Measurements from ENCODE around the gene FARP1. TPM values are rescaled to one million over a fixed set of nuclear protein-coding genes. Genes with fewer than 3 reads are reported as not detected.
A peak's percentile ranks its signal among the peaks of the same experiment; 100 is the strongest.

FARP1 gene
- total and polyA plus RNA-seq, 2 of the 13 experiments (the other 11 are each of a cell fraction or from before 2014, with no cell fraction given): 70.6 to 126 TPM

DNA sequence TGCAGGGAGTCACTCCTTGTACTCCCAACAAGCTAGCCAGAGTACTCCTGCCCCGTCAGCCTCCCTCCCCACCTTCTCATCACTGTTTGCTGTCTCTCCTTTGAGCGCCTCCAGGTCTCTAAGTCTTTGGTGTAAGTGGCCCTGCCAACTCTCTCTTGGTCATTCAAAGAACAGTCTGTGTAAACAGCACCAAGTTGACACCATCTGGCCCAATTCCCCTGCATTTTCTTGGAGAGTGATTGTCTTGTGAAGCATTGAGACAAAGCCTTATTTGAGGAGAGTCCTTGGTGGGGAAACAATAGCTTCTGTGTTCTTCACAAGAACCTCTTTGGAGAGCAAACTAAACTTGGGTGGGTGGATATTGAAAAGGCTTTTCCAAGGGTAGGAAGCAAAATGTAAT is 148.8 kb downstream of the FARP1 start (continued):
- TF ChIP-seq, protein P1, sequence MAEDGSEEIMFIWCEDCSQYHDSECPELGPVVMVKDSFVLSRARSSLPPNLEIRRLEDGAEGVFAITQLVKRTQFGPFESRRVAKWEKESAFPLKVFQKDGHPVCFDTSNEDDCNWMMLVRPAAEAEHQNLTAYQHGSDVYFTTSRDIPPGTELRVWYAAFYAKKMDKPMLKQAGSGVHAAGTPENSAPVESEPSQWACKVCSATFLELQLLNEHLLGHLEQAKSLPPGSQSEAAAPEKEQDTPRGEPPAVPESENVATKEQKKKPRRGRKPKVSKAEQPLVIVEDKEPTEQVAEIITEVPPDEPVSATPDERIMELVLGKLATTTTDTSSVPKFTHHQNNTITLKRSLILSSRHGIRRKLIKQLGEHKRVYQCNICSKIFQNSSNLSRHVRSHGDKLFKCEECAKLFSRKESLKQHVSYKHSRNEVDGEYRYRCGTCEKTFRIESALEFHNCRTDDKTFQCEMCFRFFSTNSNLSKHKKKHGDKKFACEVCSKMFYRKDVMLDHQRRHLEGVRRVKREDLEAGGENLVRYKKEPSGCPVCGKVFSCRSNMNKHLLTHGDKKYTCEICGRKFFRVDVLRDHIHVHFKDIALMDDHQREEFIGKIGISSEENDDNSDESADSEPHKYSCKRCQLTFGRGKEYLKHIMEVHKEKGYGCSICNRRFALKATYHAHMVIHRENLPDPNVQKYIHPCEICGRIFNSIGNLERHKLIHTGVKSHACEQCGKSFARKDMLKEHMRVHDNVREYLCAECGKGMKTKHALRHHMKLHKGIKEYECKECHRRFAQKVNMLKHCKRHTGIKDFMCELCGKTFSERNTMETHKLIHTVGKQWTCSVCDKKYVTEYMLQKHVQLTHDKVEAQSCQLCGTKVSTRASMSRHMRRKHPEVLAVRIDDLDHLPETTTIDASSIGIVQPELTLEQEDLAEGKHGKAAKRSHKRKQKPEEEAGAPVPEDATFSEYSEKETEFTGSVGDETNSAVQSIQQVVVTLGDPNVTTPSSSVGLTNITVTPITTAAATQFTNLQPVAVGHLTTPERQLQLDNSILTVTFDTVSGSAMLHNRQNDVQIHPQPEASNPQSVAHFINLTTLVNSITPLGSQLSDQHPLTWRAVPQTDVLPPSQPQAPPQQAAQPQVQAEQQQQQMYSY (CRISPR knock-in tag; IDR thresholded peaks at IDR 0.05): no peak
- TF ChIP-seq, protein P2, sequence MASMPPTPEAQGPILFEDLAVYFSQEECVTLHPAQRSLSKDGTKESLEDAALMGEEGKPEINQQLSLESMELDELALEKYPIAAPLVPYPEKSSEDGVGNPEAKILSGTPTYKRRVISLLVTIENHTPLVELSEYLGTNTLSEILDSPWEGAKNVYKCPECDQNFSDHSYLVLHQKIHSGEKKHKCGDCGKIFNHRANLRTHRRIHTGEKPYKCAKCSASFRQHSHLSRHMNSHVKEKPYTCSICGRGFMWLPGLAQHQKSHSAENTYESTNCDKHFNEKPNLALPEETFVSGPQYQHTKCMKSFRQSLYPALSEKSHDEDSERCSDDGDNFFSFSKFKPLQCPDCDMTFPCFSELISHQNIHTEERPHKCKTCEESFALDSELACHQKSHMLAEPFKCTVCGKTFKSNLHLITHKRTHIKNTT (CRISPR knock-in tag; IDR thresholded peaks at IDR 0.05): no peak
- TF ChIP-seq ZNF773 (CRISPR knock-in tag; IDR thresholded peaks at IDR 0.05; ENCODE audit: borderline replicate concordance): no peak
- peak; percentile 46; the same call in 1 of the 2 replicates for TF ChIP-seq ISL2 (CRISPR knock-in tag; IDR thresholded peaks at IDR 0.05)
- no peak for TF ChIP-seq ZSCAN21 (CRISPR knock-in tag; IDR thresholded peaks at IDR 0.05; ENCODE audit: borderline replicate concordance)
- no peak for TF ChIP-seq NFIB (CRISPR knock-in tag; IDR thresholded peaks at IDR 0.05; ENCODE audit: borderline replicate concordance)
- TF ChIP-seq TMF1 (CRISPR knock-in tag; IDR thresholded peaks at IDR 0.05; ENCODE audit: low read depth): no peak
- TF ChIP-seq, protein P3, sequence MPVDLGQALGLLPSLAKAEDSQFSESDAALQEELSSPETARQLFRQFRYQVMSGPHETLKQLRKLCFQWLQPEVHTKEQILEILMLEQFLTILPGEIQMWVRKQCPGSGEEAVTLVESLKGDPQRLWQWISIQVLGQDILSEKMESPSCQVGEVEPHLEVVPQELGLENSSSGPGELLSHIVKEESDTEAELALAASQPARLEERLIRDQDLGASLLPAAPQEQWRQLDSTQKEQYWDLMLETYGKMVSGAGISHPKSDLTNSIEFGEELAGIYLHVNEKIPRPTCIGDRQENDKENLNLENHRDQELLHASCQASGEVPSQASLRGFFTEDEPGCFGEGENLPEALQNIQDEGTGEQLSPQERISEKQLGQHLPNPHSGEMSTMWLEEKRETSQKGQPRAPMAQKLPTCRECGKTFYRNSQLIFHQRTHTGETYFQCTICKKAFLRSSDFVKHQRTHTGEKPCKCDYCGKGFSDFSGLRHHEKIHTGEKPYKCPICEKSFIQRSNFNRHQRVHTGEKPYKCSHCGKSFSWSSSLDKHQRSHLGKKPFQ (CRISPR knock-in tag; IDR thresholded peaks at IDR 0.05; ENCODE audit: insufficient replicate concordance): no peak
- TF ChIP-seq, protein P4, sequence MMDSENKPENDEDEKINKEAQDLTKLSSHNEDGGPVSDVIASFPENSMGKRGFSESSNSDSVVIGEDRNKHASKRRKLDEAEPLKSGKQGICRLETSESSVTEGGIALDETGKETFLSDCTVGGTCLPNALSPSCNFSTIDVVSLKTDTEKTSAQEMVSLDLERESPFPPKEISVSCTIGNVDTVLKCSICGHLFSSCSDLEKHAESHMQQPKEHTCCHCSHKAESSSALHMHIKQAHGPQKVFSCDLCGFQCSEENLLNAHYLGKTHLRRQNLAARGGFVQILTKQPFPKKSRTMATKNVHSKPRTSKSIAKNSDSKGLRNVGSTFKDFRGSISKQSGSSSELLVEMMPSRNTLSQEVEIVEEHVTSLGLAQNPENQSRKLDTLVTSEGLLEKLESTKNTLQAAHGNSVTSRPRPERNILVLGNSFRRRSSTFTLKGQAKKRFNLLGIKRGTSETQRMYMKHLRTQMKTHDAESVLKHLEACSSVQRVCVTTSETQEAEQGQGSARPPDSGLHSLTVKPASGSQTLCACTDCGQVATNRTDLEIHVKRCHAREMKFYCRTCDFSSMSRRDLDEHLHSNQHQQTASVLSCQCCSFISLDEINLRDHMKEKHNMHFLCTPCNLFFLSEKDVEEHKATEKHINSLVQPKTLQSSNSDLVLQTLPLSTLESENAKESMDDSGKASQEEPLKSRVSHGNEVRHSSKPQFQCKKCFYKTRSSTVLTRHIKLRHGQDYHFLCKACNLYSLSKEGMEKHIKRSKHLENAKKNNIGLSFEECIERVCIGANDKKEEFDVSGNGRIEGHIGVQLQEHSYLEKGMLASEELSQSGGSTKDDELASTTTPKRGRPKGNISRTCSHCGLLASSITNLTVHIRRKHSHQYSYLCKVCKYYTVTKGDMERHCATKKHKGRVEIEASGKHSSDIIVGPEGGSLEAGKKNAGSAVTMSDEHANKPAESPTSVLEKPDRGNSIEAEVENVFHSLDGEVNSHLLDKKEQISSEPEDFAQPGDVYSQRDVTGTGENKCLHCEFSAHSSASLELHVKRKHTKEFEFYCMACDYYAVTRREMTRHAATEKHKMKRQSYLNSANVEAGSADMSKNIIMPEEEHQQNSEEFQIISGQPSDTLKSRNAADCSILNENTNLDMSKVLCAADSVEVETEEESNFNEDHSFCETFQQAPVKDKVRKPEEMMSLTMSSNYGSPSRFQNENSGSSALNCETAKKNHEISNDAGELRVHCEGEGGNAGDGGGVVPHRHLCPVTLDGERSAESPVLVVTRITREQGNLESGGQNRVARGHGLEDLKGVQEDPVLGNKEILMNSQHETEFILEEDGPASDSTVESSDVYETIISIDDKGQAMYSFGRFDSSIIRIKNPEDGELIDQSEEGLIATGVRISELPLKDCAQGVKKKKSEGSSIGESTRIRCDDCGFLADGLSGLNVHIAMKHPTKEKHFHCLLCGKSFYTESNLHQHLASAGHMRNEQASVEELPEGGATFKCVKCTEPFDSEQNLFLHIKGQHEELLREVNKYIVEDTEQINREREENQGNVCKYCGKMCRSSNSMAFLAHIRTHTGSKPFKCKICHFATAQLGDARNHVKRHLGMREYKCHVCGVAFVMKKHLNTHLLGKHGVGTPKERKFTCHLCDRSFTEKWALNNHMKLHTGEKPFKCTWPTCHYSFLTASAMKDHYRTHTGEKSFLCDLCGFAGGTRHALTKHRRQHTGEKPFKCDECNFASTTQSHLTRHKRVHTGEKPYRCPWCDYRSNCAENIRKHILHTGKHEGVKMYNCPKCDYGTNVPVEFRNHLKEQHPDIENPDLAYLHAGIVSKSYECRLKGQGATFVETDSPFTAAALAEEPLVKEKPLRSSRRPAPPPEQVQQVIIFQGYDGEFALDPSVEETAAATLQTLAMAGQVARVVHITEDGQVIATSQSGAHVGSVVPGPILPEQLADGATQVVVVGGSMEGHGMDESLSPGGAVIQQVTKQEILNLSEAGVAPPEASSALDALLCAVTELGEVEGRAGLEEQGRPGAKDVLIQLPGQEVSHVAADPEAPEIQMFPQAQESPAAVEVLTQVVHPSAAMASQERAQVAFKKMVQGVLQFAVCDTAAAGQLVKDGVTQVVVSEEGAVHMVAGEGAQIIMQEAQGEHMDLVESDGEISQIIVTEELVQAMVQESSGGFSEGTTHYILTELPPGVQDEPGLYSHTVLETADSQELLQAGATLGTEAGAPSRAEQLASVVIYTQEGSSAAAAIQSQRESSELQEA (CRISPR knock-in tag; IDR thresholded peaks at IDR 0.05; ENCODE audit: not compliant biosample characterization): no peak
- no peak for TF ChIP-seq YEATS2 (CRISPR knock-in tag; IDR thresholded peaks at IDR 0.05; ENCODE audit: borderline replicate concordance)
- no peak for TF ChIP-seq KLF11 (CRISPR knock-in tag; IDR thresholded peaks at IDR 0.05)
- no peak for TF ChIP-seq ZNF552 (CRISPR knock-in tag; IDR thresholded peaks at IDR 0.05; ENCODE audit: borderline replicate concordance)
- no peak for TF ChIP-seq KDM5A (IDR thresholded peaks at IDR 0.05; ENCODE audit: borderline replicate concordance, low read length)

Data from HepG2 (cell line).